Gastroesophageal sphincter (tissue), 3 donors: Measurements from ENCODE around the gene CDC42BPG.

Experiments
- CTCF ChIP-seq, 4 experiments: fragments of 200-600 bp in 2 of 4; fragments of 450-650 bp in 2 of 4; sonication (generic) in 1 of 4; IDR thresholded peaks; one replicate each; pipeline ENCODE4 v1.5.1; 2017 to 2019; ENCODE audit warnings: antibody characterized with exemption in 4 of 4, mild to moderate bottlenecking in 2 of 4, moderate library complexity in 2 of 4
- EP300 ChIP-seq: sonication (generic); formaldehyde crosslinking; IDR thresholded peaks from one replicate; pipeline ENCODE4 v1.6.1; 2017; ENCODE audit warnings: antibody characterized with exemption, mild to moderate bottlenecking
- POLR2A ChIP-seq, 2 donors: fragments of 450-650 bp; IDR thresholded peaks; one replicate each; pipeline ENCODE4 v1.6.1; 2017; ENCODE audit warnings: antibody characterized with exemption in 2 of 2, mild to moderate bottlenecking in 2 of 2, moderate library complexity in 1 of 2

- no peak for TF ChIP-seq EP300
- TF ChIP-seq CTCF (IDR thresholded peaks at IDR 0.05): no peak
- TF ChIP-seq POLR2A (IDR thresholded peaks at IDR 0.05): no peak
Observed at GRCh38 chr11:64878223-64878493, 33.7 kb upstream of the CDC42BPG start.
